Vagina (tissue), 2 donors: ENCODE results near the gene TRAPPC2L.

Experiments used
- CTCF ChIP-seq, 3 experiments: fragments of 450-650 bp in 2 of 3; fragments of 200-600 bp in 1 of 3; sonication (generic) in 1 of 3; IDR thresholded peaks; one replicate each; pipeline ENCODE4 v1.5.1; 2017 to 2019; ENCODE audit warnings: antibody characterized with exemption in 3 of 3, mild to moderate bottlenecking in 2 of 3, moderate library complexity in 2 of 3
- POLR2A ChIP-seq, 2 donors: fragments of 450-650 bp; IDR thresholded peaks; one replicate each; pipeline ENCODE4 v1.6.1; 2017; ENCODE audit warnings: antibody characterized with exemption in 2 of 2, mild to moderate bottlenecking in 2 of 2, moderate library complexity in 2 of 2

- TF ChIP-seq CTCF (IDR thresholded peaks at IDR 0.05) (no peak), POLR2A (IDR thresholded peaks at IDR 0.05) (no peak)
Measured at GRCh38 chr16:88818575-88818874, 38.4 kb upstream of the TRAPPC2L start.
